DMS79 treated with DMSO at 0.1 percent for 48 hours (cell line): Measurements from ENCODE around the gene TMEM120B.

Source experiments
- DNase-seq: peaks from one replicate; lab custom pipeline; 2025; lab: John Stamatoyannopoulos, UW

Gene TMEM120B

DNA sequence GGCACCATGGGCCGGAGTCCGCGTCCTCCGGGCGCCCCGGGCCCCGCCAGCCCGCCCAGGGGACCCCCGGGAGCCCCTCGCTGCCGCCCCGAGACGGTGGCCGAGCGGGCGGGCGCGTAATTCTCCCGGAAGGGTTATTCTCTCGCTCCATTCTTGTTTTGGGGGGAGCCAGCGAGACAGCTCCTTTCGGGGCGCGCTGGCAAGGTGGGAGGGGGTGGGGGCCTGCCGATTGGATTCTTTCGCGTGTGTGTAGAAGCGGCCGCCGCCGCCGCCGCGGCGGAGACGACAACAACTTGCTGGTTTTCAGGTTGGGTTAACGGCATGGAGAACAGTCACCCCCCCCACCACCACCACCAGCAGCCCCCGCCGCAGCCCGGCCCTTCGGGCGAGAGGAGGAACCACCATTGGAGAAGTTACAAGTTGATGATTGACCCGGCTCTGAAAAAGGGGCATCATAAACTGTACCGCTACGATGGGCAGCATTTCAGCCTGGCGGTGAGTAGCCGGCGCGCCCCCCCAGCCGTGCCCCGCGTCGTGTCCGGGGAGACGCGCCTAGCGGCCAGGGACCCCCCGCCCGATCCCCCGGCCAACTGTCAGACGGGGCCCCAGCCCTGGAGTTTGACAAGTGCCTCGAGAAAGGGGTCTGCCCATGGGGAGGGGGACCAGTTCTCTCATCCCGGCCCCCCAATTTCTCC lies 92.0 kb downstream of the TMEM120B start:
- no peak for DNase-seq

GRCh38 chr12:121805171-121806008 lies 92.8 kb downstream of the TMEM120B start:
- peak; percentile 18 for DNase-seq

- DNase-seq, result no peak
Measured at GRCh38 chr12:121806009-121806545, 93.5 kb downstream of the TMEM120B start.

- peak; percentile 28 for DNase-seq
Measured at GRCh38 chr12:121806546-121807423, 94.2 kb downstream of the TMEM120B start.

DNA sequence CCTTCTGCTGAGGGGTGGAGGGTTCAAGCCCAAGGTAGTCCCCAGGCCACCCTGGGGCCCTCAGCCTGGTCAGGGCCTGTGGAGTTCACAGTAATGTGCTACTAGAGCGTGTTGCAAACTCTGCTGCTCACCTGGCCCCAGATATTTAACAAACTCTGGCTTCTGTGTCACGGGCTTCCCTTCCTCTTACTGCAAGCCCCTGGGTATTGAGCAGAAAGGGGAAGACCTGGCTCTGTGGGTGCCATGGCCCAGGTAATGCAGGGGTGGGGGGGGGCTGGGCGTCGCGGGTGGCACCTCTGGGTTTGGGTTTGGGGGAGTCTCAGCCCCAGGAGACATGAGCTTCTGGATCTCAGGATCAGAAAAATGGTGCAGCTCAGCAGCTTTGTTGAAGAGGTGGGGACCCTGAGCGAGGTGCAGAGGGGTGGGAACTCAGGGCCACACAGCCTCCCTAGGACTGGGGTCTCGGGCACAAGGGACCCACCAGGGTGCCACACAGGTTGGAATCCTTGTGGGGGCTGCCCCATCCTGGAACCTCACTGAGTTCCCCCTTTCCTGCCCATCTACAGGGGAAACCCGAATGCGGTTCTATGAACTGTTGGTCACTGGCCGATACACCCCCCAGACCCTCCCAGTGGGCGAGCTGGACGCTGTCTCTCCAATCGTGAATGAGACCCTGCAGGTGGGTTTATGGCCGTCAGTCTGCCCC lies 95.2 kb downstream of the TMEM120B start:
- no peak for DNase-seq

GRCh38 chr12:121808623-121809022 lies 96.1 kb downstream of the TMEM120B start:
- no peak for DNase-seq

- no peak for DNase-seq
Measured at GRCh38 chr12:121809712-121810116, 97.2 kb downstream of the TMEM120B start.

DNA sequence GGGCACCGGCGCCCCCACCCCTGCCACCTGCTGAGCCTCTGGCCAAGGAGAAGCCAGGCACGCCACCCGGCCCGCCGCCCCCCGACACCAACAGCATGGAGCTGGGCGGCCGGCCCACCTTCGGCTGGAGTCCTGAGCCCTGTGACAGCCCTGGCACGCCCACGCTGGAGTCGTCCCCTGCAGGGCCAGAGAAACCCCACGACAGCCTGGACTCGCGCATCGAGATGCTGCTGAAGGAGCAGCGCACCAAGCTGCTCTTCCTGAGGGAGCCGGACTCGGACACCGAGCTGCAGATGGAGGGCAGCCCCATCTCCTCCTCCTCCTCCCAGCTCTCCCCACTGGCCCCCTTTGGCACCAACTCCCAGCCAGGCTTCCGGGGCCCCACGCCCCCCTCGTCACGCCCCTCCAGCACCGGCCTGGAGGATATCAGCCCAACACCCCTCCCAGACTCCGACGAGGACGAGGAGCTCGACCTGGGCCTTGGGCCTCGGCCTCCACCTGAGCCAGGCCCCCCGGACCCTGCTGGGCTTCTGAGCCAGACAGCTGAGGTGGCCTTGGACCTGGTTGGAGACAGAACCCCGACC lies 97.8 kb downstream of the TMEM120B start:
- DNase-seq, result no peak

GRCh38 chr12:121810833-121811433 lies 98.4 kb downstream of the TMEM120B start:
- no peak for DNase-seq

DNA sequence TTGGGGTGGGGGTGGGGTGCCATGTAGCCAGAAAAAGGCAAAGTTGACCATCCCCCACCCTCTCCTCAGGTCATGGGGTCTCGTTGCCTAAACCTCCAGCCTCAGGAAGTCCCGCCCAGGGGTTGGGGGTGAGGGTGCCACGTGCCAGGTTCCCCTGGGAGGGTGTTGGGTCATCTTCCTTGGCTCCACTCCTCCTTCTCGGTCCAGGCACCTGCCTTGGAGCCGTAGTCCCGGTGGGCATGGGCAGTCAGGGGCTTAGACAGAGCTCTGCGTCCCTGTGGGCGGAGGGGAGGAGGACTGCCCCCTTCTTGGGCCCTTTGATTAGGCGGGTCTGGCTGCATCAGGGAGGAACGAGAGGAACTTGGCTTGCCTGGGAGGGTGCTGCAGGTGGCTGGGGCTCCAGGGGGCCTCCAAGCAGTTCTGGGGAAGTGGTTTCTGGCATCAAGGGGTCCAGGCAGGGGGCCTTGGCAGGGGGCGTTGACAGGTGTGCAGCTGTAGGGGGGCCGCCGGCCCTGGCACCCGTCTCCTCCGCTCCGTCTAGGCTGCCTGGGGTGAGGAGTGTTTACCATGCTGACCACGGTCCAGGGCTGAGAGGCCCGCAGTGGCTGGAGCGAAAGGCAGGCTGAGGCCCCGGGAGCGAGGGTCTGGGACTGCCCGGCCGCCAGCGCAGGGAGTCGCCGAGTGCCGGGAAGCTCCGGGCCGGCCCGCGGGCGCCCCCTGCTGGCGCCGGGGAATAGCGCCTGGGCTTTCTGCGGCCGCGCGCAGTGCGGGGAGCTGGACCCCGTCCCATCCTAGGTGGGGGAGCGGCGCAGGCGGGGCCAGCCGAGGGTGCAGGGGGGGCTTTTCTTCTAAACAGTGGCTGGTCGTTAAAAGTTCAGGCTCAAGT lies 99.1 kb downstream of the TMEM120B start:
- DNase-seq, result peak; percentile 63

- no peak for DNase-seq
Measured at GRCh38 chr12:121812320-121812871, 99.8 kb downstream of the TMEM120B start.

DNA sequence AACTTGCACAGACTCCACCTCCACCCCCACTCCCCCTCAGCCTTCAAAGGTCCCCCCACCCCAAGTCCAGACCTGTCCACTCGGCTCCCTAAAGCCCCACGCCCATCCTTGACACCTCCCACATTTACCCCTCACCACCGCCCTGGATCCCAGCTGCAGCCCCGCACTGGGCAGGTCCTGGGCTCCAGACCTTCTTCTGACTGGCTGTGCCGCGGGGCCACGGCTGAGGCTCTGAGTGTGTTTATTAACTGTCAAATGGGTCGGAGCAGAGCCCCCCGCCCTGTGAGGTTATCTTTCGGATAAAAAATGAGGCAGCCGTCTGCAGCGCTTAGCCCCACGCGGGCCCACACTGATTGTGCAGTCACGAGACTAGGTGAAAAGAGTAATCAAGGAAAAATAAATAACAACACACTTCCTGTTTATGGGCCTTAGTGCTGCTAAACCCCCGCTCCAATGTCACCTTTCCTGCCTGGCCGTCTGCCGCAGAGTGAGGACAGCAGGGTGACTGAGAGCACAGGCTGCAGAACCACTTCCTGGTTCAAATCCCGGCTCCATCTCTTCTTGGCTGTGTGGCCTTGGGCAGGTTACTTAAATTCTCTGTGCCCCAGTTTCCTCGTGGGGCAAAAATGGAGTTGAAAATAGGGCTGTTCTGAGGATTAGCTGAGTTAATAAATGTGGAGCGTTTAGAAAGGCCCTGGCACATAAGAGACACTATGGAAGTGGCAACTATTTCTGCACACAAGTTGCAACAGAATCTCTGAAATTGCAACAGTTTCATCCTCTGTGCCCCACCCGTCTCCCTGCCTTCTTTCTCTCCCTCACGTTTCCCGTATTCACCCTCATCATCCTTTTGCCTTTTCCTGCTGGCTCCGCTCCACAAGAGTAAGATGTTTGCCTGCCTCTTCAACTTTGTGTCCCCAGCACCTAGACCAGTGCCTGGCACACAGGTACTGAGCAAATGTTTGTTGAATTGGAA lies 100.7 kb downstream of the TMEM120B start:
- no peak for DNase-seq

DNA sequence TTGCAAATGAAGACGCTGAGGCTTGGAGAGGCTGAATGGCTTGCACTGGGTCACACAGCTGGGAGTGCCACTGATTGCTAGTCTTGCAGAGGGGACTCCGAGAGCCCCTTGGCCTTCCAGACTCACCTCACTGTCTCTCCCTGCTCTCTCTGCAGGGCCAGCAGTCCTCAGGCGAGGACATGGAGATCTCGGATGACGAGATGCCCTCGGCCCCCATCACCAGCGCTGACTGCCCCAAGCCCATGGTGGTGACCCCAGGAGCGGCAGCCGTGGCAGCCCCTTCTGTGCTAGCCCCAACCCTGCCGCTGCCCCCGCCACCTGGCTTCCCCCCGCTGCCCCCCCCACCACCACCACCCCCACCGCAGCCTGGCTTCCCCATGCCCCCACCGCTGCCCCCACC lies 101.4 kb downstream of the TMEM120B start:
- no peak for DNase-seq

DNA sequence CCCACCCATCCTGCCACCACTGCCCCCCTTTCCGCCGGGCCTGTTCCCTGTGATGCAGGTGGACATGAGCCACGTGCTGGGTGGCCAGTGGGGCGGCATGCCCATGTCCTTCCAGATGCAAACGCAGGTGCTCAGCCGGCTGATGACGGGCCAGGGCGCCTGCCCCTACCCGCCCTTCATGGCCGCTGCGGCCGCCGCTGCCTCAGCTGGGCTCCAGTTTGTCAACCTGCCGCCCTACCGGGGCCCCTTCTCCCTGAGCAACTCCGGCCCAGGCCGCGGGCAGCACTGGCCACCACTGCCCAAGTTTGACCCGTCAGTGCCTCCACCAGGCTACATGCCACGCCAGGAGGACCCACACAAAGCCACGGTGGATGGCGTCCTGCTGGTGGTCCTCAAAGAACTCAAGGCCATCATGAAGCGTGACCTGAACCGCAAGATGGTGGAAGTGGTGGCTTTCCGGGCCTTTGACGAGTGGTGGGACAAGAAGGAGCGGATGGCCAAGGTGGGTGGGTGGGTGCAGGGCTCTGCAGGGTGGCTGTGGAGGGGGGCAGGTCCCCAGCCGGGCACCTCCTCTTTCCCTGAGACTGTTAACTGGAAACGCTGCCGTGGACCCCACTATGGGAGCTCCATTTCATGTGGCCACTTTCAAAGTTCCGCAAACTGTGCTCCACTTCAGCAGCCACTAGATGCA lies 102.0 kb downstream of the TMEM120B start:
- no peak for DNase-seq

DNA sequence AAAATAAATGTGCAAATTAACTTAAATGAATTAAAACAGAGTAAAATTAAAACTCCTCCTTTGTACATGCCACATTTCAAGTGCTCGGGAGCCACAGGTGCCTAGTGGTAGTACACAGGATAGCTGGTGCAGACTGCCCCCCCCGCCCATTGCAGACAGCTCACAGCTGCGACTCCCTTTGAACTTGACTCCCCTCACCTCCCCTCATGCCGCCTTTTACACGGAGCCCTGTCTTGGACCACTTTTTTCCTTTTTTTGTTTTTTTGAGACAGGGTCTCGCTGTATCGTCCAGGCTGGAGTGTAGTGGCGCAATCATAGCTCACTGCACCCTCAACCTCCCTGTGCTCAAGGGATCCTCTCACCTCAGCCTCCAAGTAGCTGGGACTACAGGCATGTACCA lies 102.7 kb downstream of the TMEM120B start:
- DNase-seq, result no peak

DNA sequence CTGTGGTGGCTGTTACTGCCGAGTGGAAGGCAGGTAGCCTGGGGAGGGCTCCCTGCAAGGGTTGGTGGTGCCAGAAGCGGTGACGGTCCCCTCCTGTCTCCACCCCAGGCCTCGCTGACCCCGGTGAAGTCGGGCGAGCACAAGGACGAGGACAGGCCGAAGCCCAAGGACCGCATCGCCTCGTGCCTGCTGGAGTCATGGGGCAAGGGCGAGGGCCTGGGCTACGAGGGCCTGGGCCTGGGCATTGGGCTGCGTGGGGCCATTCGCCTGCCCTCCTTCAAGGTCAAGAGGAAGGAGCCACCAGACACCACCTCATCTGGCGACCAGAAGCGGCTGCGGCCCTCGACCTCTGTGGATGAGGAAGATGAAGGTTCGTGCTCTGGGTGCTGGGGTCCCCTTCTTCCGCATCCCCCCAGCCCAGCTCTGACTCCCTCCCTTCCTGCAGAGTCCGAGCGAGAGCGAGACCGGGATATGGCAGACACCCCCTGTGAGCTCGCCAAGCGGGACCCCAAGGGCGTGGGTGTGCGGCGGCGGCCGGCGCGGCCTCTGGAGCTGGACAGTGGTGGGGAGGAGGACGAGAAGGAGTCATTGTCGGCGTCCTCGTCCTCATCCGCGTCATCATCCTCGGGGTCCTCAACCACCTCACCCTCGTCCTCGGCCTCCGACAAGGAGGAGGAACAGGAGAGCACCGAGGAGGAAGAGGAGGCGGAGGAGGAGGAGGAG lies 104.5 kb downstream of the TMEM120B start:
- no peak for DNase-seq

DNA sequence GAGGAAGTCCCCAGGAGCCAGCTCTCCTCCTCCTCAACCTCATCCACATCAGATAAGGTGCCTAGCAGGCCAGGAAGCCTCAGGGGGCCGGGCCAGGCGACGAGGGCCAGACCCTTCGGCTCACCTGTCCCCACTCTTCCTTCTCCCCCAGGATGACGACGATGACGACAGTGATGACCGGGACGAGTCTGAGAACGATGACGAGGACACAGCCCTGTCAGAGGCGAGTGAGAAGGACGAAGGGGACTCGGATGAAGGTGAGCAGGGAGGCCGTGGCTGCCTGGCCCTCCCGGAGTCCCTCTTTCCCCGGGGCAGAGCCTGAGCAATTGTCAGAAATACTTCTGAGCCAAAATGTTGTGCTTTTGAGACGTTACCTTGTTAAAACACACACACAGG lies 105.1 kb downstream of the TMEM120B start:
- no peak for DNase-seq
